Glutamatergic neuron (in vitro differentiated cells): ENCODE measurements around the gene AKAP12. TPM values are rescaled to one million over a fixed set of nuclear protein-coding genes. Genes with fewer than 3 reads are reported as not detected.
"Not testable (repeated sequence)": the region's sequence is repeated elsewhere in the genome, so short reads cannot be mapped to it uniquely, and the experiment has no call there.

Experiments
- DNase-seq: peaks from one replicate; pipeline ENCODE4 v3.0.0; 2022
- H3K27ac Mint-ChIP-seq: one replicate; pipeline ENCODE4 v1.8.0; 2020; ENCODE audit warnings: mild to moderate bottlenecking, mixed read lengths, inconsistent platforms; ENCODE audit not compliant: unreplicated experiment
- H3K27me3 Mint-ChIP-seq: one replicate; pipeline ENCODE4 v1.8.0; 2020; ENCODE audit warnings: mild to moderate bottlenecking, moderate library complexity, mixed read lengths, inconsistent platforms; ENCODE audit not compliant: unreplicated experiment
- H3K36me3 Mint-ChIP-seq: one replicate; pipeline ENCODE4 v1.8.0; 2020; ENCODE audit warnings: mild to moderate bottlenecking, mixed read lengths, inconsistent platforms; ENCODE audit not compliant: unreplicated experiment
- H3K4me1 Mint-ChIP-seq: one replicate; pipeline ENCODE4 v1.8.0; 2020; ENCODE audit warnings: mild to moderate bottlenecking, low read depth, mixed read lengths, inconsistent platforms; ENCODE audit not compliant: unreplicated experiment
- H3K4me3 Mint-ChIP-seq: one replicate; pipeline ENCODE4 v1.8.0; 2020; ENCODE audit warnings: mild to moderate bottlenecking, mixed read lengths, inconsistent platforms; ENCODE audit not compliant: unreplicated experiment
- H3K9me3 Mint-ChIP-seq: one replicate; pipeline ENCODE4 v1.8.0; 2020; ENCODE audit warnings: mild to moderate bottlenecking, moderate library complexity, mixed read lengths, inconsistent platforms; ENCODE audit not compliant: unreplicated experiment
- total RNA-seq: library from RNA; stranded (reverse); fragmentation: NEBNext Ultra II Directional; extraction: Animal tissue kit (Norgen Biotek cat#: 25700); gene quantifications from one replicate; pipeline ENCODE4 v1.2.1, GENCODE V29; 2021; ENCODE audit not compliant: unreplicated experiment
- TF ChIP-seq, protein P1 (sequence below): fragments of 200-600 bp; sonication (generic); IDR thresholded peaks from one replicate; pipeline ENCODE4 v1.5.0; 2021; ENCODE audit not compliant: partially characterized antibody, unreplicated experiment

AKAP12 gene
- total RNA-seq, 1 donor from 2014 or later = 240 TPM

GRCh38 chr6:151380848-151381205, 141.1 kb downstream of the AKAP12 start:
- no peak for DNase-seq
- H3K36me3 Mint-ChIP-seq = no peaks in the 10 kb centered on the region
- H3K4me3 Mint-ChIP-seq = no peak overlapping the region
- no peaks in the 10 kb centered on the region for H3K9me3 Mint-ChIP-seq
- H3K27me3 Mint-ChIP-seq = no peaks in the 10 kb centered on the region
- peaks cover 7% of the 10 kb centered on the region for H3K4me1 Mint-ChIP-seq
- TF ChIP-seq, protein P1, sequence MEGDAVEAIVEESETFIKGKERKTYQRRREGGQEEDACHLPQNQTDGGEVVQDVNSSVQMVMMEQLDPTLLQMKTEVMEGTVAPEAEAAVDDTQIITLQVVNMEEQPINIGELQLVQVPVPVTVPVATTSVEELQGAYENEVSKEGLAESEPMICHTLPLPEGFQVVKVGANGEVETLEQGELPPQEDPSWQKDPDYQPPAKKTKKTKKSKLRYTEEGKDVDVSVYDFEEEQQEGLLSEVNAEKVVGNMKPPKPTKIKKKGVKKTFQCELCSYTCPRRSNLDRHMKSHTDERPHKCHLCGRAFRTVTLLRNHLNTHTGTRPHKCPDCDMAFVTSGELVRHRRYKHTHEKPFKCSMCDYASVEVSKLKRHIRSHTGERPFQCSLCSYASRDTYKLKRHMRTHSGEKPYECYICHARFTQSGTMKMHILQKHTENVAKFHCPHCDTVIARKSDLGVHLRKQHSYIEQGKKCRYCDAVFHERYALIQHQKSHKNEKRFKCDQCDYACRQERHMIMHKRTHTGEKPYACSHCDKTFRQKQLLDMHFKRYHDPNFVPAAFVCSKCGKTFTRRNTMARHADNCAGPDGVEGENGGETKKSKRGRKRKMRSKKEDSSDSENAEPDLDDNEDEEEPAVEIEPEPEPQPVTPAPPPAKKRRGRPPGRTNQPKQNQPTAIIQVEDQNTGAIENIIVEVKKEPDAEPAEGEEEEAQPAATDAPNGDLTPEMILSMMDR = no peak
- no peak overlapping the region for H3K27ac Mint-ChIP-seq

DNA sequence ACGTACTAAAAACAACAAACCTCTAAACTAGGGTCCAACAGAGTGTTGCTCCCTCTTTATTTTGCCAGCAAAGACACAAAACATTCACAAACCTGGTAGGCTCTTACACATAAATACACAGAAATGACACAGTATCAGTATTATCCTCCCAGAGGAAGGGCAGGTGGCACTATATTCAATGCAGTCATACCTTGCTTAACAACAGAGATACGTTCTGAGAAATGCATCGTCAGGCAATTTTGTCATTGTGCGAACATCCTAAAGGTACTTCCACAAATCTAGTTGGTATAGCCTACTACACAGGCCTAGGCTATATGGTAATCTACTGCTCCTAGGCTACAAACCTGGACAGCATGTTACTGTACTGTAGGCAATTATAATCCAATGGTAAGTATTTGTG, 142.0 kb downstream of the AKAP12 start:
- Mint-ChIP-seq H3K27ac (no peak overlapping the region), H3K36me3 (no peaks in the 10 kb centered on the region), H3K4me1 (peaks cover 7% of the 10 kb centered on the region), H3K9me3 (no peaks in the 10 kb centered on the region), H3K4me3 (no peak overlapping the region), H3K27me3 (no peaks in the 10 kb centered on the region)
- TF ChIP-seq, protein P1 = no peak
- no peak for DNase-seq

GRCh38 chr6:151382631-151383030, 142.9 kb downstream of the AKAP12 start:
- H3K4me1 Mint-ChIP-seq, H3K27me3 Mint-ChIP-seq, H3K4me3 Mint-ChIP-seq, H3K9me3 Mint-ChIP-seq, H3K36me3 Mint-ChIP-seq, DNase-seq, H3K27ac Mint-ChIP-seq: not testable (repeated sequence)

DNA sequence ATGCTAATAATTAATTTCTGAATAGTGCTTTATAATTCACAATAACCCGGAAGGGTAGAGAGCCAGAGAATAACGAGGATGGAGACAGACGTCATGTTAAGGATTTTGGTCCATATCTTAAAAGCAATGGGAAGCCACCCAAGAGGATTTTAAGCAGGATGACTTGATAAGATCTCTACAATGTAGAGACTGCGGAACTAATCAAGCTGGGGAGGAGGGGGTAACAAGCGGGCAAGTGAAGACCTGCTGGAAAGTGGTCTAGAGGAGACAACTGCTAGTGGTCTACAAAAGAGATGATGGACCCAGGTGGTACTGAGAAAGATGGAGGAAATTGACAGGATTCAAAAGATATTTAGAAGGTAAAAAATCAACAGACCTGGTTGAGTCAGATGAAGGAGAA, 144.4 kb downstream of the AKAP12 start:
- H3K27ac Mint-ChIP-seq = no peak overlapping the region
- peaks cover 1% of the 10 kb centered on the region for H3K9me3 Mint-ChIP-seq
- H3K4me3 Mint-ChIP-seq = no peak overlapping the region
- DNase-seq = no peak
- TF ChIP-seq, protein P1 = no peak
- peaks cover 7% of the 10 kb centered on the region for H3K4me1 Mint-ChIP-seq
- no peaks in the 10 kb centered on the region for H3K36me3 Mint-ChIP-seq
- no peaks in the 10 kb centered on the region for H3K27me3 Mint-ChIP-seq

DNA sequence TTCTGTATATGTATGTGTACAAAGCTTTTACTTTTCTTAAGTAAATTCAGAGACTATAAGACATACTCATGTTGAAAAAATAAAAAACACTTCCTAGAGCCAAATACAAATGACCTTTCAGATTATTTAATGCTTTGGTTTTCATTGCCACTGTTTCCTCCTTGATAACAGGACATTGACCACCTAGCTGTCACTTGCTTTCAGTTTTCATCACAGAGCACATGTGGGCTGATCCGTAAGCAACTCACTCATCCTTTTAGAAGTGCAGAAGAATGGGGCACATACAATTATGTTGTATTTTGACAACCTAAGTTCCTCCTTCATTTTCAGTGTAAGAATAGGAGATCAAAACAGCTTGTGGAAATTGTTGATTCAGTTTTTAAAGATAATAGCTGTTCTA, 145.4 kb downstream of the AKAP12 start:
- Mint-ChIP-seq H3K27me3 (peaks cover 5% of the 10 kb centered on the region), H3K4me1 (peaks cover 7% of the 10 kb centered on the region), H3K36me3 (no peaks in the 10 kb centered on the region), H3K27ac (no peak overlapping the region), H3K4me3 (no peak overlapping the region), H3K9me3 (peaks cover 7% of the 10 kb centered on the region)
- DNase-seq = no peak
- TF ChIP-seq, protein P1 = no peak
